BE2C (cell line): ENCODE data around the gene FBXO48.

ENCODE experiments used
- DNase-seq: peaks from one replicate; pipeline ENCODE4 v3.0.0-alpha.2; 2020
- H3K27me3 ChIP-seq: fragments of 250-450 bp; sonication (Bioruptor Pico); 2 replicates; pipeline ENCODE4 v1.5.1; 2020; ENCODE audit warnings: mild to moderate bottlenecking
- H3K36me3 ChIP-seq: fragments of 250-450 bp; sonication (Bioruptor Pico); 2 replicates; pipeline ENCODE4 v1.5.1; 2020; ENCODE audit warnings: mild to moderate bottlenecking
- H3K4me1 ChIP-seq: fragments of 250-450 bp; sonication (Bioruptor Pico); 2 replicates; pipeline ENCODE4 v1.5.1; 2020
- H3K4me3 ChIP-seq: 2 replicates; pipeline ENCODE4 v1.5.1; 2011; ENCODE audit warnings: low read depth, low read length
- H3K9me3 ChIP-seq: fragments of 250-450 bp; sonication (Bioruptor Pico); 2 replicates; pipeline ENCODE4 v1.5.1; 2020
- CTCF ChIP-seq: IDR thresholded peaks from 2 replicates; pipeline ENCODE4 v1.5.1; 2012; ENCODE audit warnings: mild to moderate bottlenecking, low read depth, low read length

The FBXO48 gene

GRCh38 chr2:68475576-68475975 is 8.5 kb upstream of the FBXO48 start:
- no peak for TF ChIP-seq CTCF

GRCh38 chr2:68475110-68475509 is 8.0 kb upstream of the FBXO48 start:
- no peak for DNase-seq
- no peak for TF ChIP-seq CTCF

More at GRCh38 chr2:68475576-68475975, 8.5 kb upstream of the FBXO48 start:
- Histone ChIP-seq H3K27me3 (peaks cover 2% of the 10 kb centered on the region; the same call in 1 of the 2 replicates), H3K4me3 (no peak overlapping the region), H3K36me3 (no peaks in the 10 kb centered on the region), H3K4me1 (no peaks in the 10 kb centered on the region), H3K9me3 (no peaks in the 10 kb centered on the region)
- DNase-seq, result no peak

GRCh38 chr2:68472796-68473414 is 5.8 kb upstream of the FBXO48 start:
- peaks cover 2% of the 10 kb centered on the region; the same call in 1 of the 2 replicates for H3K27me3 ChIP-seq
- no peak overlapping the region for H3K4me3 ChIP-seq
- TF ChIP-seq CTCF, result no peak
- no peaks in the 10 kb centered on the region for H3K4me1 ChIP-seq
- H3K36me3 ChIP-seq, result no peaks in the 10 kb centered on the region
- no peak for DNase-seq
- H3K9me3 ChIP-seq, result no peaks in the 10 kb centered on the region

More at GRCh38 chr2:68475110-68475509, 8.0 kb upstream of the FBXO48 start:
- H3K36me3 ChIP-seq, result no peaks in the 10 kb centered on the region
- peaks cover 2% of the 10 kb centered on the region; the same call in 1 of the 2 replicates for H3K27me3 ChIP-seq
- no peaks in the 10 kb centered on the region for H3K9me3 ChIP-seq
- no peak overlapping the region for H3K4me3 ChIP-seq
- no peaks in the 10 kb centered on the region for H3K4me1 ChIP-seq

GRCh38 chr2:68471385-68471784 is 4.3 kb upstream of the FBXO48 start:
- TF ChIP-seq CTCF, result no peak
- Histone ChIP-seq H3K27me3 (peaks cover 2% of the 10 kb centered on the region; the same call in 1 of the 2 replicates), H3K36me3 (no peaks in the 10 kb centered on the region), H3K4me3 (no peak overlapping the region), H3K9me3 (no peaks in the 10 kb centered on the region), H3K4me1 (no peaks in the 10 kb centered on the region)
- DNase-seq, result no peak

- Histone ChIP-seq H3K27me3 (peaks cover 2% of the 10 kb centered on the region; the same call in 1 of the 2 replicates), H3K9me3 (no peaks in the 10 kb centered on the region), H3K4me1 (no peaks in the 10 kb centered on the region), H3K4me3 (no peak overlapping the region), H3K36me3 (no peaks in the 10 kb centered on the region)
- no peak for DNase-seq
- no peak for TF ChIP-seq CTCF
Measured at GRCh38 chr2:68469935-68470334, 2.8 kb upstream of the FBXO48 start.

GRCh38 chr2:68468801-68469200 is 1.7 kb upstream of the FBXO48 start:
- no peak overlapping the region for H3K4me3 ChIP-seq
- no peak for TF ChIP-seq CTCF
- H3K4me1 ChIP-seq, result no peaks in the 10 kb centered on the region
- H3K27me3 ChIP-seq, result peaks cover 2% of the 10 kb centered on the region; the same call in 1 of the 2 replicates
- H3K9me3 ChIP-seq, result no peaks in the 10 kb centered on the region
- H3K36me3 ChIP-seq, result no peaks in the 10 kb centered on the region
- DNase-seq, result no peak
